Activated CD4-positive, alpha-beta T cell treated with anti-CD3 and anti-CD28 coated beads, Interleukin-2, amount 50 U/mL, for 24 hours (primary cell): Measurements from ENCODE around the gene ORC3.
"Not testable (repeated sequence)": the region's sequence is repeated elsewhere in the genome, so short reads cannot be mapped to it uniquely, and the experiment has no call there.

Source experiments
- DNase-seq, 2 donors: peaks; one replicate each; pipeline ENCODE4 v3.0.0-alpha.2; 2020; ENCODE audit warnings: low read depth in 1 of 2, low spot score in 1 of 2

ORC3 gene

GRCh38 chr6:87658516-87658915 lies 68.6 kb downstream of the ORC3 start:
- DNase-seq: no peak

DNA sequence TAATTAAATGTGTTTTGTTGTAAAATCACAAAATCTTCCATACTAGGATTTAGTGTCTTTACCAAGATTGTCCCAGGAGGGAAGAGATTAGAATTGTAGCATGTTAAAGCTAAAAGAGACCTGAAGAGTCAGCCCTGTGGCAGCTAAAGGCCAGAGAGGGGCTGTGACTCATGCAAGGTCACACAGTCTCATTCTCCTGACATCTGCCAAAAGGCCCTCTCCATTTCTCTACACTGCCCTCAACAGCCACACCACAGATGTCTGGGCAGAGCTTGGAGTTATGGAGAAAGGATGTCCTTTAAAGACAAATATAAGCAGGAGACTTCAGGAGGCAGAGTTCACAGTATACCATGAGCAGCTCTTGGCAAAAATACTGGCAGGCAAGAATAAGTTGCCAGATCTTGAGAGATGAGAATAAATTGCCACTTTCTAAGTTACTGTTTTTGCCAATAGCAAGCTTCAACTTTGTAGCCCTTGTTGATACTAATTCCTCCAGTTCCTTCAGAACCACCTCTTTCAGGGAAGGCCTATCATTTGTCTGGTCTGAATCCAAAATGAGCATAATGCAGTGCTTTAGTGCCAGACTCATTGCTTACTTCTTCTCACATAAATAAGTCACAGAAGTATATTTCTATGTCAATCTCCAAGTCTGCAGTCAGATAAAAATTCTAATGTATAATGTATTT lies 70.4 kb downstream of the ORC3 start:
- no peak for DNase-seq

DNA sequence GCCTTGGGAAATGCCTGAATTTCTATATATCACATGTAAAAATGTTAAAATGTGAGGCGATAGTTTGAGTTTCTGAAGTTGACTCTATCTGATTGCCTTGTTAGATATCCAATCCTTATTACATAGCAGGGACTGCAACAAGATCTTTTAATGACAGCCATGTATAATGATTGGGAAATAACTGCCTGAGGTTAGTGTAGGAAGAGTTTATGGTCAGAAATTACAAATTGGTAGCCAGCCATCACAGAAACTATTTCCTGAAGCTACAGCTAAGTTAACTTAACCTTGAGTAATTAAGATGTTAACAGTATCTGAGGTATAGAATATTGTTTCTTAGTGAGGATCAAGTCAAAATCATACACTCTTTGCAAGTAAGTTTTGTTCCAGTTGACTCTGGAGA lies 71.1 kb downstream of the ORC3 start:
- DNase-seq: no peak

DNA sequence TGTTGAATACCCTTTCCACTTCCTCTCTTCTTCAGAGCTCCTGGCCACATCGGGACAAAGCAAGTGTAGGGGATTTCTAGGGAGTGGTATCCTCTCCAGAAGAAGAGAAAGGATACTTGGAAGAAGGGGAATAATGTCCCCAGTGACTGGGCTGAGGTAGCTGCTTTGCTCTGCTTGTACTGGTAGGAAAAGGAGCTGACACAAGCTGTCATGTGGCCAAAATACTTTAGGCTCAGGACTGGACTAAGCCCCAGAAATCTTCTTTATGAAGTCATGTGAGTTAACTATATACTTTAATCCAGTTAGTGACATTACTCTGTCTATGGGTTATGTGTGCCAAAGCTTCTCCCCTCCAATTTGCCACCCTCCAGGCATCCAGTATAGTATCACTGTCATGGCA lies 71.6 kb downstream of the ORC3 start:
- no peak for DNase-seq

- DNase-seq: no peak
These were observed 73.5 kb downstream of the ORC3 start for GRCh38 chr6:87663434-87663833.

DNA sequence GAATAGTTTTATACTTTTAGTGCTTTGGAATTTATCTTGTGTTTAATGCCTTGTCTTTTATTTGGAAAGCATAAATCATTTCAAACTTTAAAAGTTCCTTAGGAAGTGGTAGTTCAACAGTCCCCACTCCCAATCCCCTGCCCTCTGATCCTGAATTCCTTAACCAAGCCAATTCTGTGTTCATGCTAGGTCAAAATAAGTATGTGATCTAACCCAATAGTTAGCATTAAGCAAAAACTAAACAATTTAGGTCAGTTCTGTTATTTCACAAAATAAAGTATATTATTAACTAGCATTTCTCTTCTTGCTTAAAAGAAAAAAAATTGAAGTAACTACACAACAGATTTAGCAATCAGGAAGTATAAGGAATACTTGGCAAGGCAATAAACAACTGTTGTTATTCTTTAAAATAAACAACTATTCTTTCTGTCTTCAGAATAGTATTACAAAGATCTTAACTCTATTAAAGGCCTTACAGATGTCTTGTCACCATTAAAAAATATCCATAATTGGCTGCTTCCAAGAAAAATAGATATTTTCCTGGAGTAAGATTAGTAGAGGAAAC lies 75.1 kb downstream of the ORC3 start:
- no peak for DNase-seq

- DNase-seq: no peak
These were observed 77.1 kb downstream of the ORC3 start for GRCh38 chr6:87667032-87667431.

DNA sequence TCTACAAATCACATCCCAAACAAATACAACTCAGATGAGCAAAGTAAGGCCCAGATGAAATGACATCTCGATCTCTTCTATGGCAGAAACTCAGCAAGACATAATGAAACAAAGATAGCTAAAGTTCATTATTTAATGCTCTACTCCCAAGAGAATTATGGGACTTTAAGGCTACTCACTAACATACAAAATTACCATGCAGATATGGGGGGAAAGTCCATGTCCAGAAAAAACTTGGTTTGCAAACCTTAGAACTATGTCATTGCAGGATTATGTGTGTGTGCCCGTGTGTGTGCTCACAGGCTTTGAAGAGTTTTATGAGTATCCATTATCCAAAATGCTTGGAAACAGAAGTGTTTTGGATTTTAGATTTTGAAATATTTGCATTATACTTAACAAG lies 78.1 kb downstream of the ORC3 start:
- DNase-seq: no peak

- no peak for DNase-seq
These were observed 79.1 kb downstream of the ORC3 start for GRCh38 chr6:87669051-87669450.

DNA sequence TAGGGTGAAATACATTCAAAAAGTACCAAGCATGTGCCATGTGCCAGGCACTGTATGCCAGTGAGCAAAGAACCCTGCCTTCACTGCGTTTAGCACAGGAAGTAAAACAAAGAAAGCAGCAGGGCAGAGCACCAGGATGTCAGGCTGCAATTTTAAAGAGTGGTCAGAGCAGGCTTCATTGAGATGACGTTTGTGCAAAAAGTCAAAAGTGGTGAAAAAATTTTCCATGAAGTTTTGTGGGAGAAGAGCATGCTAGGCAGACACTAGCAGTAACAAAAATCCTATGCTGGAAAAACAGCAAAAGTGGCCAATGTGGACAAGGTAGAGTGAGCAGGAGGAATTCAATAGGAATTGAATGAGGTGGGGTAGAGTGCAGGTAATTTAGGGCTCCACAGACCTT lies 80.8 kb downstream of the ORC3 start:
- DNase-seq: no peak

GRCh38 chr6:87671555-87672029 lies 81.7 kb downstream of the ORC3 start:
- DNase-seq: no peak

DNA sequence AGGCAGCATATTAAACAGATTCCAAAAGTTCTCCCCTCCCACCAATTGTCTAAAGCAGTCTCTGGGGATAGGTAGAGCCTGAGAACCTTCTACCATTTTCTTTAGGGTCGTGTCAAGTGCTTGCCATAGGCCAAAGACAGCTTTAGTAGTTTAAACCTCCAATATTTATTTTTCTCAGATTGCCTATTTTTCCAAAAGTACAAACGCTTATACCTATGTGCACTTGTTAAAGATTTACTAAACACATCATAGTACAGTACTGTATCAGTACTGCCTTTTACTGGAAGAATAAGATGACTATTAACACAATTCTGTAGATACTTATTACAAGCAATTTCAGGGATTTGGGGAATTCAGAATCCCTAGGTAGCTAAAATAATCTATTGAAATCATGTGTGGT lies 82.7 kb downstream of the ORC3 start:
- DNase-seq: no peak

- DNase-seq: no peak
These were observed 83.3 kb downstream of the ORC3 start for GRCh38 chr6:87673237-87673636.

DNA sequence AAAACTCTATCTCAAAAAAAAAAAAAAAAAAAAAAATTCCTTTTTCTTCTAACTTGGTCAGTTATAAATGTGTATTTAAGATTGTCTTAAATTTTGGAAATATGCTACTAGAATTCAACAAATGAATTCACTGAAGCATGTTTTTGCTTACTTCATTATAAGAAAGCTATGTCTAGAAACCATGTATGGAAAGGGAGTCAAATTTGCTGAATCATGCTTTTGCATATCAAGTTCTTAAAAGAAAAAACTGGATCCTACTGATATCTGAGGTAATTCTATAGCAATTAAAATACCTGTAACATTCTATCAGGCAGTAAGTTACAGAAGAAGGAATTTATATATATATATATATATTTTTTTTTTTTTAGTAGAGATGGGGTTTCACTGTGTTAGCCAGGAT lies 84.4 kb downstream of the ORC3 start:
- no peak for DNase-seq

- DNase-seq: no peak
These were observed 85.2 kb downstream of the ORC3 start for GRCh38 chr6:87675004-87675681.

DNA sequence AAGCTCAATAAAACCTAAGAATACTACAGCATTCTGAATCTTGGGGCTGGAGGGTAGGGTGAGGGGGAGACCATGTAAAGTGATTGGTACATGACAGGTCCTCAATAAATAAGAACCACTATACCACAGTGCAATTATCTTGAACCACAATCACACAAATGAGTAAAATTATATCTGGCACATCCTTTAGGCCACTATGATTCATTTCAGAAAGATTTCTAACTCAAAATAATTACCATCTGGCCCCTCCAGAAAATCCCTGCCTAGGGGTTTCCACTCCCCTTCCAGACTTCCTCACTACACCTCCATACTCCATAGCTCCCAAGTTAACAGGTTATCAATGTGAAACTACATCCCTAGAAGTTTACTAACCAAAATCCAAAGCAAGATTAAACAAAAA lies 92.4 kb downstream of the ORC3 start:
- DNase-seq: no peak

GRCh38 chr6:87683890-87684289 lies 94.0 kb downstream of the ORC3 start:
- no peak for DNase-seq

DNA sequence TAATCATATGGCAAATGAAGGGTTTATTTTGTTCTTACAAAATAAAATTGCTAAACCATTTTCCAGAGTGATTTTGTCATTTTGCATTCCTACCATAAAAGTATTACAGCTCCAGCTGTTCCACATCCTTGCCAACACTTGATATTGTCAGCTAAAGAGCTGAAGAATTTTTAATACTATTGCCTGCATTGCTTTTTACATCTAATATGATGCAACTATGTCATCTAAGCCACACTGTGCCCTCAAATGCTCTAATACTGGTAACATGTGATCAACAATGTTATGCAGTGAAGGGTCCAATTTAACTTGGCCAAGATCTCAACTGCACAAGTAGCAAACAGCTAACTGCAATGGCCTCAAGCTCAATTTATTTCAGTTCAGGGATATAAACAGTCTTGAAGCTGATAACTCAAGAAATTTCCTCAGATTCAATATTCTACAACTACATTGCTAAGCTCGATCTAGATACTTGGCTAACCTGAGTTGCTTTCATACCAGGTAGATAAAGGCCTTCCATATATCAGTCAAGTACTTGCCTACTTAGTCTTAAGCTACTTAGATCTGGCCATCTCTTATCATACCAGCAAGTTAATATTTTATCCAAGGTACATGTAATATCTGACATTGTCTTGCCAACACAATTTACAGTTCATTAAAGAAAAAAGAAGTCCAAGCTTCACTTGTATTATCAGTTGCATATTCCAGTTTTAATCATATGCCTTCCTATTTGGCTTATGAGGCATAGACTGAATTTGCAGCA lies 95.1 kb downstream of the ORC3 start:
- DNase-seq: no peak

GRCh38 chr6:87686636-87687205 lies 96.8 kb downstream of the ORC3 start:
- not testable (repeated sequence) for DNase-seq

- DNase-seq: no peak
These were observed 97.4 kb downstream of the ORC3 start for GRCh38 chr6:87687296-87687695.

- not testable (repeated sequence) for DNase-seq
These were observed 98.0 kb downstream of the ORC3 start for GRCh38 chr6:87687893-87688292.
